Kidney tubule cell (primary cell): Measurements from ENCODE around the gene CRYBA4.
A peak's percentile ranks its signal among the peaks of the same experiment; 100 is the strongest.

Source experiments
- DNase-seq: peaks from one replicate; pipeline ENCODE4 v3.0.0-alpha.2; 2018; ENCODE audit warnings: low spot score

CRYBA4 gene

DNA sequence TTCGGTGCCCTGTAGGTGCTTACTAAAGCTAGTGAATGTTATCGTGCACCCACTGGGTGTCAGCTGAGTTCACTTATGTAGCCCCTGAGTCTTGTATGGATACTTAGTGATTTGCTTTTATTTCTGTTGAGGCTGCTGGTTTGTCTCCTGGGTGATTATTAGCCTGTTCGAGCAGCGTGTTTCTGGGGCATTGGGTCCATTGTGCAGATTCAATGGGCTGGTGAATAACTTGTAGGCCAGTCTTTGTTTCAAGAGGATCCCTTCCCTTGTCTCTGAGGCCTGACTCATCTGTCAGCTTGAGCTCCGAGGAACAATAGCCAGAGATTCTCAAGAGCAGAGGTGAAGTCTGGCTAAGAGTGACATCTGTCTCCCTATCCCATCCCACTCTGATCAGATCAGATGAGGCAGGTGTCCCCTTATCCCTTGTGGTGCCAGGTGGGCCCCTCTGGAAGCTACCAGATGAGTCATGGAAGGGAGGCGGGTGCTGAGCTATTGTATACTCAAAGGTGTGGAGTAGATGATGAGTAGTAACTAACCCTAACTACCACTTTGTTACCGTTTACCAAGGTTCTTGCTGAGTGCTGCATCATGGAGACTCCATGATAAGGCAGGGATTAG is 39.3 kb downstream of the CRYBA4 start:
- peak; percentile 16 for DNase-seq

DNA sequence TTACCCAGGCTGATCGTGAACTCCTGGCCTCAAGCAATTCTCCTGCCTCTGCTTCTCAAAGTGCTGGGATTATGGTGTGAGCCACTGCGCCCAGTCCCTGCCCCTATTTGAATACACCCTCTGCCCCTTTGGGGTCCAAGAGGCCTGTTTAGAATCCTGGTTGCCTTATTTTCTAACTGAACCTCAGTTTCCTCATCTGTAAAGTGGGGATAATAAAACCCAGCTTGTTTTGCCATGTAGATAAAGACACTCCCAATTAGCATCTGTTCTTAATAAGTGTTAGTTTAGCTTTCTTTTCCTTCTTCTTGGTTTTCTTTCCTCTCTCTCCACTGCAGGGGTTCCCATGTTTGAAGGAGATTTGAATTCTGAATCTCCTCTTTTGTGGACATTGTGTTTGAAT is 40.4 kb downstream of the CRYBA4 start:
- DNase-seq = no peak

DNA sequence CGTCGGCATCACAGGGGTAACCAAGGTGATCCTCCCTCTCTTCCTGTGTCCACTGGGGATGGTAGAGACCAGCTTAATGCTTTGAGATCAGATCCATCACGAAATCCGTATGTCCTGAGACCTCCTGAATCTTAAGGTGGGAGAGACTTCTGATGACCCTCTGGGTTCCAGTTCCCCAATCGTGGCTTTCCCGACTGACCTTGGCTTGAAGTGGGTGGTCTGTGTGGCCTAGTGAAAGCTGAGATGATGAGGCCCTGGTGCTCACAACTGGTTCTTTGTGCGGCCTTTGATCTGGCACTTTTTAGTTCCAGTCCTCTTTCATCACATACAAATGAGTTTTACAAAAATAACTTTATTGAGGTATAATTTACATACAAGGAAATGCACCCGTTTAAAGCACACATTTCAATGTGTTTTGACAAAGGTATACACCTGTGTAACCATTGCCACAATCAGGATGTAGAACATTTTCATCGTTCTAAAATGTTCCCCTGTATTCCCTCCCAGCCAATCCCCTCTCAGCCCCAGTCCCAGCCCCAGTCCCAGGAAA is 41.7 kb downstream of the CRYBA4 start:
- DNase-seq = no peak

DNA sequence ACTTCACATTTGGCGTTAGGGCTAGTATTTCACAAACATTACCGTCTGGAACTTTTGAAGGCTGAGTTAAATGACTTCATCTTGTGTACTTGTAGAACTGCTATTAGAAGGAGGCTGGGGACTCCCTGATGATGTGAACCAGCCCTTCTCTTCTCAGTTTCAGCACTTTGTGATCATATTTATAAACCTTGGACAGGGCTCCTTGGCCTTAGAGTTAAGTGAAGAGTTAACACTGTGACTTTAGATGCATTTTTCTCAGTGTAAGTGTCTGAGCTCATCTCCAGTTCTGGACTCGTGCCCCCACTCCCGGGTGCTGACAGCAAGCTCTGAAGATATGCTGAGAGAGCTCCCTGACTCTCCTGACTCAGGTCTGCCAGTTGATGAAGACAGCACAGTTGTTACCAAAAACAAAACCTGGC is 44.1 kb downstream of the CRYBA4 start:
- DNase-seq = peak; percentile 38

DNA sequence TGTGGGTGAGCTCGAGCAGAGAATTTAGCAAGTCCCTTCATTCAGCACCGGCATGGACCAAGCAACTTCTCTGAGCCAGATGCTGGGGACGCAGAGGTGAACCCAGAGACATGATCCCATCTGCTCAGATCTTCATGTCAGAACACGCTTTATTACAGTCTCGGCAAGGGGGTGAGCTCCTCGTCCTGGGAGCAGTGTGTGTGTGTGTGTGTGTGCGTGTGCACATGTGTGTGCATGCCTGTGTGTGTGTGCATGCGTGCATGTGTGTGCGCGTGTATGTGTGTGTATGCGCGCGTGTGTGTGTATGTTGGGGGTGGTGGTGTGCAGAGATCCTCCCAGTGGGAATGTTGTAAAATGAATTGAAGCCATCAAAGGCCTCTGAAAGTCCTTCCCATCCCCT is 45.4 kb downstream of the CRYBA4 start:
- DNase-seq = no peak

DNA sequence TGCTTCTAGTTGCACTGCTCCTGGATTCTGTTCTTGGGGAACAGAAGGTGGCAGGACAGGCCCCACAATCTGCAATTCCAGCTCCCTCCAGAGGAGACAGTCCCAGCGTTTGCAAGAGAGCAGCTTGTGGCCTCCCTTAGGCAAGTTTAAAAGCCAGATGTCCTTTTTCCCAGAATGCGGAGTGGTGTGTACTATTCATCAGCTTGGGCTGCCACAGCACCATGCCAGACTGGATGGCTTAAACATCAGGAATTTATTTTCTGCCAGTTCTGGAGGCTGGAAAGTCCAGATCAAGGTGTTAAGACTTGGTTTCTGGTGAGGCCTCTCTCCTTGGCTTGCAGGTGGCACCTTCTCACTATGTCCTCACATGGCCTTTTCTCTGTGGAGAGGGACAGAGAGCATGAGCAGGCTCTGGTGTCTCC is 47.3 kb downstream of the CRYBA4 start:
- DNase-seq = peak; percentile 35

DNA sequence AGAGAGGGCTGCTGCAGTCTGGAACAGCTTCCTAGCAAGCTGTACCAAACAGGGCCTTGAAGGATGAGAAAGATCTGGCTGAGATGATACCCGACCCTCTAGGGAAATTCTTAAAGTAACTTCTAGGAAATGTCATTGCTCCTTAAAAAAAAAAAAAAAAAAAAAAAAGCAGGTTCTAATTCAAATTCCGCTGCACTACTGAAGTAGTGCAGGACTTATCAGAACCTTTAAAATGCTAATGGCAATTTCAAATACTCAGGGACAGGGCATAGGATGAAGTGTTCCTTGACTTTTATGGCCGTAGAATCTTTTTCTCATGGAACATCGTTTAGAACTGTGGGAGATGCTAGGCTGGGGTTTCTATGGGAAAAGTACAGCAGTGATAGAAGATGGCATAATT is 48.7 kb downstream of the CRYBA4 start:
- DNase-seq = no peak

DNA sequence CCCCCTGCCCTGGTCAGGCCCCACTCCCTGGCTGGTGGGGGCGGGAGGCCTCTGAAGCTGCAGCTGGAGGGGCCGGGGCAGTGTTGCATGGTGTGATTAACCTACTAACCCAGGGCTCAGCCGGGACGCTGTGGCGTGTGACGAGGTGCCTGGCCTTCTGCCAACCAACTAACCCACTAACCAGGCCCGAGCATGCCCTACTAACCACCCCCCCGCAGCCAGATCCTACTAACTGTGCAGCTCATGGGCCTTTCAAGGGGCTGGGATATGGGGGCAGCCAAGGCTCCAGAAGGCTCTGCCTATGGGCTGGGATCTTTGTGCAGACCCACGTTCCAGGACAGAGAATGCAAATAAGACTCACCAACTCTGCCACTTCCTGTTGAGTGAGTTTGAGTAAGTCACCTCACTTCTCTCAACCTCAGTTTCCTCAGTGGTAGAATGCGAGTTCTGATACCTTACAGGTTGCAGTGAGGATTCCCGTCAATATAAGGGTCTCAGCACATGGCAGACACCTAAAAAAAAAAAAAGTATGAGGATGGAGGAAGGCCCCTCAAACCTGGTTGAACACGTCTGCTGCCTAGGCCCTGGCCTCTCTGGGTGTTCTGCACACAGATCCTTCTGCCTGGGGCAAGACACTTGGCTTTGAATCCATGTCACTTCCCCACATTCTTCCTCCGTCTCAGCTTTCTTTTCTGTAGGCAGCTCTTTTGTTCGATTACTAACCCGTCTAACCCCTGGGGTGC is 49.7 kb downstream of the CRYBA4 start:
- DNase-seq = peak; percentile 56

DNA sequence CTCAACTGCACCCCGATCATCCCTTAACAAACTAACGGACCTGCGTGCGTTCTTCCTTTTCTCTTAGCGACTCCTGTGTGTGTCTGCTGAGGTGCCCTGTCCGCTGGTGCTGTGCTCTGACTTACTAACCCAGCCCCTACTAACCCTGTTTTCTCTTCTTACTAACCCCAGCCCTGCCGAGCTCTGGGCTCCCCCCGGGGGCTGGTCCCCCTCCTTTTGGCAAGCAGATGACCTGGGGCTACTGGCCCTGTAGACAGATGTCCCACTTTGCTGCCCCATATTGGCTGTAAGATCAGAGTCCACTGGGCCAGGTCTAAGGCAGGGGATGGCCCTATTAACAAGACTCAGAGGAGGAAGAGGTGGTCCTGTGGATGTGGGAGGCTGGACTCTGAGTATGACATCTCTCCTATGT is 50.3 kb downstream of the CRYBA4 start:
- DNase-seq = no peak

DNA sequence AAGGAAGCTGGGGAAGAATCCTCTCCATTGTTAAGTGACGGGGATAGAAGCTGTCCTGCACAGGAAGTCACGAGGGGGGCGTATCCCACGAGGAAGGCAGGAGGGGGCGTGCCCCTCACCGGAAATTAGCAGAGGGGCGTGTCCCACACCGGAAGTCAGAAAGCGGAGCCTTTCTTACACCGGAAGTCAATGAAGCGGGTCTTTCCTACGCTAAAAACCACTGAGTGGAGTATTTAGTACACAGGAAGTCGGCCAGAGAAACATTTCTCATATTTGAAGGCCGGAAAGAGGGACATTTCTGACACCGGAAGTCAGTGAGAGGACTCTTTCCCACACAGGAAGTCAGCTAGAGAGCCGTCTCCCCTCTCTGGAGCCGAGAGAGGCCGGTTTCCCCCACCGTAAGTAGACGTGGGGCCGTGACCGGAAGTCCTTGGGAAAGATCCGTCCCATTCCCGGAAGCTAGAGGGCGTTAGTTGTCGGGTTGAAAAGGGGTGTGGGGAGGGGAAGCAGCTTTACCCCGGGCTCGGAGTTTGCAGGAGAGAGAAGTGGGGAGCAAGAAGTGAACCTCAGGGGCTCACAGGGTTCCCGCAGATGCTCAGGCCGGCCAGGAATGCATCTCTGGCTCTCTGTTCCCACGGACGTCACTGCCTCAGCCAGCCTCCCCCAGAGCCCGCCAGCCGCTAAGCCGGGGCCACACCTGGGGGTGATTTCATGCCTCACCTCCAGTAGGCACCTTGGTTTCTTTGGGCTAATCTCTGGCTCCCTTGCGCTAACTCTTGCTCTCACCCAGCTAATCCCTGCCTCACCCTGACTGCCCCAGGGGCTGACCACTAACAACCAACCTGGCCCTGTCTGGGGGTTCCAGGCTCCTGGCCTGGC is 51.1 kb downstream of the CRYBA4 start:
- peak; percentile 95 for DNase-seq

DNA sequence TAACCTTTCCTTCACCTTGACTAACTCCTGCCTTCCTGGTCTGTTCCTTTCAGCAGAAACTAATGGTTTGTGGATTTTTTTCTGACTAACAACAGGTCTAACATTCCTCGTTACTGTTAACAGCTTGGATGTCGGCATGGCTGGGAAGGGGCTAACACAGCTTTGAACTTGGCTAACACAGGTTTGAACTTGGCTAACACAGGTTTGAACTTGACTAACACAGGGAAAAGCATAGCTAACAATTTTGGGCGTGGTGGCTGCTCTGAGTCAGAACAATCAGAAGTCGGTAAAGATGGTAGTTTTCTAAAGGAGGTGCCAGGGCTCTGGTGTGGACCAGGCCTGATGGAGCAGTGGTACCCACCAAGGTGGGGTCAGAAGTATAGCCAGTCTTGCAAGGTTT is 51.7 kb downstream of the CRYBA4 start:
- peak; percentile 35 for DNase-seq

DNA sequence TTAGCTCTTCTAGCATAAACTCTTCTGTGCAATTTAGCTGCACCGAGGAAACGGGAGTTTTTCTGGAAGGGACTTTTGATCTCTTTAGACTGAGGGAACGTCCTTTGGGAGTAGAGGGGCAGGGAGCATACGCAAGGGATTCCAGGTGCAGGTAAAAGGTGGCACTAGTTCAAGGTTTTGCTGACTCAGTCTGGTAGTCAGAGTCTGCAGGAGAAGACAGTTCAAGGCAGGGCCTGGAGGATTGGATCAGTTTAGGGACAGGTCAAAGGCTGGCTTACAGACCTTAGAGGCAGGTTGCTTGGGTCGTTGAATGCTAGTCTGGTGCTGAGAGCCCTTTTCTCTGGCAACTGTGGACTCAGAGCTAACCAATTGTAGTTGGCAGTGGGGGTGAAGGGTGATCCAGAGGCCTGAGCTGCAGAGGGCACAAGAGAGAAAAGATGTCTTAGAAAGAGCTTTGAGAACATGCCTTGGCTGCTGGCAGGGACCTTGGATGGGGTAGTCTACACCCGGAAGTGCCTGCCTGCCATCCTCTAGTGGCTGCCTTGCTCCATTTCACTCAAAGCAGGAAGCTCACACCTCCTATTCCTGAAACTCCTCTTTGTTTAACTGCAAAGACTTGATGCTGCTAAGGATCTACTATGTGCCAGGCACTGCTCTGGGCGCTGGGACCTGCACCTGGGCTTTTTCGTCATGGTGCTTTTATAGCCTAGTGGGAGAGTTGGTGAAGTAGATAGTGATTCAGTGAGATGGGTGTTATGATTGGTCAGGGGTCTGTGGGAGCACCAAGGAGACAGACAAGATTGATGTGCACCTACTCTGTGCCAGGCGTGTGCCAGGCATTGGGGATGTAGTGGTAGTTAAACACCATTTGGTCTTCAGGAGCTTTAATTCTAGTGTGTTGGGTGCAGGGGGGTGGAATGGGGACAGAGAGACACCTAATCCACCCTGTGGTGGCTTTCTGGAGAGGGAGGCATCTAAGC is 52.7 kb downstream of the CRYBA4 start:
- DNase-seq = peak; percentile 33

DNA sequence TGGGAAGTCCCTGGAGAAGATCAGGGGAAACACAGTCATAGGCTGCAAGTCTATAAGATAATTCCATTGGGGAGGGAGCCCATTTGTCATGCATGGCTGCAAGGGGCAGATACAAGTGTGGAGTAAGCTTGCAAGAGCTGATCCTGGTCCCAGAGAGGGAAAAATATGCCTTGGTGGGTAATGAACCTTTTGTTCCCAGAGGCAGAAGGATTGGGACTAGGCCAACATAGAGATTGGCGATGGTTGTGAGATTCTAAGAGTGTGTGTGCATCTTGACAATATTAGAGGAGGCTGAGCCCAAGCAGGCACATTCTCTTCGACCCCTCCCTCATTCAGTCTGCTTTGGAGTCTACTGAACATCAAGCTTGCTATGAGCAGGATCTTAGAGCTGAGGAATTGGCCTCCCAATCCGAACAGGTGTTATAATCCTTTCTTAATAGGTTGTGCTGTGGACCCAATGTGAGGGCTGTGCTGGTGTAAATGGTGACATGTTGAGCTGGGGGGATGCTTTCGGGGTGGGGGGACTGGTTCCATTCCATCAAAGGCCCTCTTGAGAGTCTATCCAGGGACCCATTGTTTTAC is 54.0 kb downstream of the CRYBA4 start:
- no peak for DNase-seq

DNA sequence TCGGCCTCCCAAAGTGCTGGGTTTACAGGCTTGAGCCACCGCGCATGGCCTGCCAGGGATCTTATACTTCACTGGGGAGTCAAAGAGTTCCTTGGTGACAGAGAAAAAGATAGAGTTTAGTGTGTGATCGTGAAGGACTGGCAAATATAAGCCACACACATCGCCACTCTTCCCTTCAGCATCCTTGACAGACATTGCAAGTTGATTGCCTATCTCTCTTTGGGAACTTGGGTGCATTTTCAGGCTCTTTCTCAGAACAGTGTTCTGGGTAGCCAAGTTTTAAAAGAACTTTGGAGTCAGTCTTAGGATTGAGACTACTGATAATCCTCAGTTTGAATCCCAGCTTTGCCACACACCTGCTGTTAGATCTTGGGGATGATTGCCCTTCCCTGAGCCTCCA is 55.5 kb downstream of the CRYBA4 start:
- DNase-seq = no peak

DNA sequence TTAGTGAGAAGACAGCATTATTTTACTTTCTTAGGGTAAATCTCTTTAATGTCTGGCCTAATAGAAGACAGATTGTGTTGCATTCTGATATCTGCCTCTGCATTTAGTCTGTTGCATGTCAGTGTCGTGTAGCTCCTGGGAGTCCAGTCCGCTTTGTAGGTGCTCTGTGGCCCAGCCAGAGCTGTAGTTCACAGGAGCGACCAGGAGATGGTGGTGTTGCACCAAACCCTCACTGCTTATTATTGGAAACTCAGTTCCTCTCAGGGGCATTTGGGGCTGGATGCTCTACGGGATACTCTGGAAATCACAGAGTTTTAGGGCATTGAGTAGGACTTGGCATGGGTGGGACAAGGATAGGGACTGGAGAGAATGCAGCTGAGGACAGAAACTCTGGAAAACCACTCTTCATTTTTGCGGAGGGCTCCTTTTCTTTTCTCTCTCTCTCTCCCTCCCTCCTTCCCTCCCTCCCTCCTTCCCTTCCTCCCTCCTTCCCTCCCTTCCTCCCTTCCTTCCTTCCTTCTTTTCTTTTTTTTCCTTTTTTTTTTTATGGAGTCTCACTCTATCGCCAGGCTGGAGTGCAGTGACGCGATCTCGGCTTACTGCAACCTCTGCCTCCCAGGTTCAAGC is 57.4 kb downstream of the CRYBA4 start:
- peak; percentile 73 for DNase-seq
